Erythroblast (primary cell): ENCODE measurements around the gene PGLYRP4.

Experiments
- GATA1 ChIP-seq: IDR thresholded peaks from 2 replicates; pipeline ENCODE4 v1.6.1; 2011; ENCODE audit warnings: low read depth, mild to moderate bottlenecking, control low read depth, low read length, moderate library complexity
- POLR2A ChIP-seq: IDR thresholded peaks from 2 replicates; pipeline ENCODE4 v1.6.1; 2011; ENCODE audit warnings: mild to moderate bottlenecking, low read length

DNA sequence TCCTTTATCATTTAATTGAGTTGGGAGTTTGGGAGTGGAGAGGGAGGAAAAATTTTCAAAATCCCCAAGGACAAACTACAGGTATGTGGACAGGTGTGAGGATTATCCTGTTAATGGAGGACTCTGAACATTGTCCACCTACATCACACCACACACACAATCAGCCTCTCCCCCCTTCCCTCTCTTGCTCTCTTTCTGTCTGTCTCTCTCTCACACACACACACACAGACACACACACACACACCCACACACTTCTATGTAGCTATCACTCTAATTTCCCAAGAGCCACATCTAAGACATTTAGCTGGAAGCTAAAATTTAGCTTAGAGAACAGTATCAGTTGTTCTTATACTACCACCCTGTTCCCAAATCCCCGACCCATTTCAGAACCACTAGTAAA is 40.8 kb upstream of the PGLYRP4 start:
- TF ChIP-seq POLR2A (no peak), GATA1 (no peak)
